Thoracic aorta (tissue), 2 donors: ENCODE data around the gene LURAP1L. TPM values are rescaled to one million over a fixed set of nuclear protein-coding genes. Genes with fewer than 3 reads are reported as not detected.

Experiments used
- ATAC-seq: fragments of 150-250 bp; one replicate; pipeline ENCODE4 v1.8.0; 2017; ENCODE audit warnings: low read depth; ENCODE audit not compliant: insufficient number of reproducible peaks, low FRiP score
- DNase-seq: peaks from one replicate; pipeline ENCODE4 v3.0.0-alpha.2; 2020; ENCODE audit warnings: low spot score
- H3K27ac ChIP-seq, 2 donors: fragments of 200-600 bp; sonication (generic); 1 replicate in 1 of 2; 2 replicates in 1 of 2; pipeline ENCODE4 v1.5.1; 2016; ENCODE audit warnings: mild to moderate bottlenecking in 2 of 2, moderate library complexity in 2 of 2
- H3K27me3 ChIP-seq: fragments of 200-600 bp; sonication (generic); replicated peaks from 2 replicates; pipeline ENCODE4 v1.6.0; 2016; ENCODE audit warnings: mild to moderate bottlenecking; ENCODE audit not compliant: insufficient read depth
- H3K36me3 ChIP-seq: fragments of 200-600 bp; sonication (generic); one replicate; pipeline ENCODE4 v1.5.1; 2016
- H3K4me1 ChIP-seq, 2 donors: fragments of 200-600 bp; sonication (generic); 1 replicate in 1 of 2; 2 replicates in 1 of 2; pipeline versions ENCODE4 v1.5.1 to v1.6.0; 2016; ENCODE audit warnings: low read depth in 2 of 2, mild to moderate bottlenecking in 1 of 2; ENCODE audit not compliant: control insufficient read depth in 1 of 2
- H3K4me3 ChIP-seq: fragments of 200-600 bp; sonication (generic); 2 replicates; pipeline ENCODE4 v1.5.1; 2016; ENCODE audit warnings: mild to moderate bottlenecking
- H3K9me3 ChIP-seq: fragments of 200-600 bp; sonication (generic); 2 replicates; pipeline ENCODE4 v1.5.1; 2016
- CTCF ChIP-seq: fragments of 200-600 bp; sonication (generic); IDR thresholded peaks from one replicate; pipeline ENCODE4 v1.5.1; 2019; ENCODE audit warnings: antibody characterized with exemption
- total RNA-seq, 2 donors: library from RNA; depleted of rRNA; stranded (reverse); fragments of >200 nt; gene quantifications; one replicate each; pipeline versions ENCODE4 v1.1.0 to v1.2.3, GENCODE V29; 2016

Gene LURAP1L
- total RNA-seq, 2 donors from 2014 or later = 10.3 to 14.7 TPM

GRCh38 chr9:12748954-12749353 is 25.9 kb upstream of the LURAP1L start:
- Histone ChIP-seq H3K9me3 (no peaks in the 10 kb centered on the region), H3K36me3 (no peaks in the 10 kb centered on the region), H3K4me3 (no peak overlapping the region), H3K27ac (no peak overlapping the region), H3K4me1 (no peaks in the 10 kb centered on the region), H3K27me3 (no peaks in the 10 kb centered on the region)
- ATAC-seq (no peak), DNase-seq (no peak)
- TF ChIP-seq CTCF = no peak

- H3K9me3 ChIP-seq = no peaks in the 10 kb centered on the region
- DNase-seq = no peak
- no peak for ATAC-seq
- no peaks in the 10 kb centered on the region for H3K36me3 ChIP-seq
- no peaks in the 10 kb centered on the region for H3K27me3 ChIP-seq
- no peak overlapping the region for H3K4me3 ChIP-seq
- TF ChIP-seq CTCF = no peak
- no peaks in the 10 kb centered on the region for H3K4me1 ChIP-seq
- H3K27ac ChIP-seq = no peak overlapping the region
Observed at GRCh38 chr9:12753931-12754330, 20.9 kb upstream of the LURAP1L start.

GRCh38 chr9:12759761-12760160 is 15.1 kb upstream of the LURAP1L start:
- ATAC-seq = peak; percentile 64
- Histone ChIP-seq H3K27ac (peak overlapping the region in 1 of 2 donors; percentile 17), H3K4me1 (peaks cover 0 to 11% of the 10 kb centered on the region in 2 donors), H3K36me3 (no peaks in the 10 kb centered on the region), H3K27me3 (no peaks in the 10 kb centered on the region), H3K9me3 (no peaks in the 10 kb centered on the region), H3K4me3 (no peak overlapping the region)
- DNase-seq = no peak
- no peak for TF ChIP-seq CTCF

GRCh38 chr9:12760758-12761157 is 14.1 kb upstream of the LURAP1L start:
- no peak for DNase-seq
- Histone ChIP-seq H3K27ac (peak overlapping the region in 1 of 2 donors; percentile 12), H3K4me3 (no peak overlapping the region), H3K27me3 (no peaks in the 10 kb centered on the region), H3K9me3 (no peaks in the 10 kb centered on the region), H3K36me3 (no peaks in the 10 kb centered on the region), H3K4me1 (peaks cover 0 to 11% of the 10 kb centered on the region in 2 donors)
- TF ChIP-seq CTCF = no peak
- no peak for ATAC-seq

GRCh38 chr9:12764150-12764549 is 10.7 kb upstream of the LURAP1L start:
- Histone ChIP-seq H3K36me3 (no peaks in the 10 kb centered on the region), H3K4me3 (no peak overlapping the region), H3K27ac (no peak overlapping the region), H3K9me3 (no peaks in the 10 kb centered on the region), H3K27me3 (no peaks in the 10 kb centered on the region), H3K4me1 (peaks cover 0 to 11% of the 10 kb centered on the region in 2 donors)
- DNase-seq = no peak
- no peak for TF ChIP-seq CTCF
- no peak for ATAC-seq
